HG02938 (cell line): Measurements from ENCODE around the gene GLI2.

Source experiments
- ATAC-seq: cut with Tn5 transposase; IDR thresholded peaks from one replicate; pipeline ENCODE4 v1.9.1; 2021; ENCODE audit warnings: mild to moderate bottlenecking, moderate library complexity; ENCODE audit not compliant: unreplicated experiment

The GLI2 gene

DNA sequence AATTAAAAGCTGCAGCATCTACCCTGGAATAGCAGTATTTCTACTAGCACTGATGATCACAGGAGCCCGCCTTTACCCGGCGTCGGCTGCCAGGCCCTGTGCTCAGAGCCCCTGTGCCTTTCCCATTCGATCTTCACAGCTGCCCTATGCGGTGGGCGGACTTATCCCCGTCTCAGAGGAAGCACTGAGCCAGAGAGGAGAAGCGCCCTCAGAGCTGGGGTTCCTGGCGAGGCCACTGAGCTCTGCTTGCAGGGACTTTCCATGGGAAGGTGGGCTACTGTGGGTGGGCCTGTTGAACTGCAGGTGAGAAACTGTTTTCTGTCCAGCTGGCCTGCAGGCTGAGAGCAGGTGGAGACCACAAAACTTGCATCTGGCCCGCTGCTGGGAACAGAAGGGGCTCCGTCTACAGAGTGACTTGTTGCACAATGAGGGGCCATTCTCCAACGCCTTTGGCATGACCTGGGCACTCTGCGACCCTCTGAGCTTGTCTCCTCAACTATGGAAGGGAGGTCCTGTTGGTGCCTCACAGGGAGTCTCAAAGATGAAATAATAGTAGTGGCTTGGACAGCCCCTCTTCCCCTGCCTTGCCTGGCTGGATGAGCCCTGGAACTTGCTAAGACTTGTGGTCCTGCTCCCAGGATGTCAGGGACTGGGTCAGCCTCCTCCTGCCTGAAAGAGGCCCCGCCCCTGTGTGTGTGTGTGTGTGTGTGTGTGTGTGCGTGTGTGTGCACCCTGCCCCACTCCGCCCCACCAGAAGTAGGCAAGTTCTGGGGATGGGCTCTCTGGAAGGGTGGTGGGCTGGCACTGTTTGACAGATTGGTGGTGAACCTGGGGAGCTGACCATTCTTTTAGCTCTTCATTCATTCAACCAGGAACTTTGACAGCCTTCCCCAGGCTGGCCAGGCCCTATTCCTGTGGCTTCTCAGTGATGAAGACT, 32.7 kb downstream of the GLI2 start:
- no peak for ATAC-seq

GRCh38 chr2:120769076-120769786, 33.6 kb downstream of the GLI2 start:
- ATAC-seq = no peak

DNA sequence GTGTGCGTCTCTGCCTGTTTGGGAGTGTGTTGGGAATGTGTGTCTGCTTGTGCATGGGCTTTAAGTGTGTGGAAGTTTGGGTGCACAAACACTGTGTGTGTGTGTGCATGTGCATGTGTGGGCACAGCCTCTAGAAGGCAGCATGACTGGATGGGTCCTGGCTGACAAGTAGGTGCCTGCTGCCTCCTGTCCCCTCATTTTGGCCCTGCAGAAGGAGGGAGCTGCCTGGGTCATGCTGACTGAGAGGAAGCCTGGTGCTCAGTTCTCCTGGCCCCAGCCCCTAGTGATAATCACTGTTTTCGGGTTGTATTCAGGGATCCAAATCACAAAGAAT, 34.1 kb downstream of the GLI2 start:
- ATAC-seq = no peak

DNA sequence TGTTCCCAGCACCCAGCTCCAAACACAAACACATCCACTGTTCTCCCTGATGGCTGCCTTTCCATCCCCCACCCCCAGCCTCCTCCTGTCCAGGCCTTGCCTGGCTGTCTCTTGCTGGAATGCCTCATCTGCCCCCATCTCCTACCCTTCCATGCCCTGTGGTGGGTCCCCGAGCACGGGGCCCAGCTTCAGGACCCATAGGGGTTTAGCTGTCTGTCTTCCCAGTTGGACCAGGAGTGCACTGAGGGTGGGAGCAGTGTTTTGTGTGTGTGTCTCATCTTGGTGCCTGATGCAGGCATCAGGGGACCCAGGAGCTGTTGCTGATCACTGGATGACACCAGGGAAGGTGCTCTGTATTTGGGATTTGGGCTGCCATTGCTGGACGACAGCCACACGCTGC, 34.5 kb downstream of the GLI2 start:
- ATAC-seq = no peak

DNA sequence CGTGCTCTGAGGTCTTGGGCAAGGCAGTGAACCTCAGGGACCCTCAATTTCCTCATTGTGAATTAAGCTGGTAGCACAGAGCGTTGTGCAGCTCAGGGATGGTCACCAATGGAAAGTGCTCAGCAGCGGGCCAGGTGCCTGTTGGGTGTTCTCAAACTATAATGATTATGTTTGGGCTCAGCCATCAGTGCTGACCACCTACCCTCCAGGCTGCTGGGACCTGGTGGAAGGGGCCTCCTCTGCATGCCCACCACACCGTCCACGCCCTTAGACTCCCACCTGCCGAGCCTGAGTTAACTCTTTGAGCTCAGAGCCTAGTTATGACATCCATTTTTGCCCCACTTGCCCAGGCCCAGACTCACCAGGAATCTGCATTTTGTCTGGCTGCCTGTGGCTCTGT, 35.0 kb downstream of the GLI2 start:
- ATAC-seq = no peak

DNA sequence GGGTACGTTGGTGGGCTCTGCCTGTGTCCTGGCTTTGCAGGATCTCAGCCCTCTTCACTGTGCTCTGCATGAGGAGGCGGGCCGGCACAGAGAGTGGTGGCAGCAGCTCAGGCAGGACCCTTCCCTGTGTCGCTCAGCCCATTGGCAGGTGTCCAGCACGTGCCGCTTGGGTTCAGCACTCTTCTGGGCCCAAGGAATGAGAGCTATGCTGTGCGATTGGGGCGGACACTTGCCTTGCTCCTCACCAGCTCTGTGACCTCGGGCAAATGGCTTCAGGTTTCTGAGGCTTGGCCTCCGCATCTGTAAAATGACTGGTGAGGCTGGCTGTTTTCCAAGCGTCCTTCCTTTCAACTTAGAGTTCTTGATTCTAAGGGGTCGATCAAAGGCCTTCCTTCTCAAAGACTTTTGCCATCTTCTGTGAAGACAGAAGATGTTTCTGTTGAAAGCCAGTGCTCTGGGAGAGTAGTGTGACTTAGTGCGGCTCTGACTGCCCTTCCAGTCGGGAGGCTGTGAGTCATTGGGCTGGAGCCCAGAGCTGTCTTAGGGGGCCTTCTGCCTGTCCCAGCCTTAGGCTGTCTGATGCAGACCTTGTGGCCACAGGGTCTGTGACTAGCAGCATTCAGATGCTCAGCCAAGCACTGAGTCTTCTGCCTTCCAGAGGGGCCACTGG, 35.6 kb downstream of the GLI2 start:
- no peak for ATAC-seq

DNA sequence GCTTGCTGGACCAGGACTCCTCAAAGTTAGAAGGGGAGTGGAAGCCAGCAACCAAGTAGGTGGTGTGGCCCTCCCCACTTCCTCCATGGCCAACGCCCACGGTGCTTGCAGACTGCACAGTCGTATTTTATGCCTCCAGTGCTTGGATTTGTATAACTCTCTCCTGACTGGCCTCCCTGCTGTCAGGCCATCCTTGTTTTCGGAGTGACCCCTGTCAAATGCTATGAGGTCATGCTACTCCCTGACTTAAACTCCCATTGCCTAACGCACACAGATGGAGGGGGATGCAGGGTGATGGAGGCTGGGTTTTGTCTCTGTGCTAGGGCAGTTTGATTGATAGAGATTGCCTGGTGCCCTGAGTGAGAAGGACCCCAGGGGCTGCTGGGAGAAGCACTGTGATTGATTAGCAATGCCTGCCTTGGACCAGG, 36.1 kb downstream of the GLI2 start:
- no peak for ATAC-seq

DNA sequence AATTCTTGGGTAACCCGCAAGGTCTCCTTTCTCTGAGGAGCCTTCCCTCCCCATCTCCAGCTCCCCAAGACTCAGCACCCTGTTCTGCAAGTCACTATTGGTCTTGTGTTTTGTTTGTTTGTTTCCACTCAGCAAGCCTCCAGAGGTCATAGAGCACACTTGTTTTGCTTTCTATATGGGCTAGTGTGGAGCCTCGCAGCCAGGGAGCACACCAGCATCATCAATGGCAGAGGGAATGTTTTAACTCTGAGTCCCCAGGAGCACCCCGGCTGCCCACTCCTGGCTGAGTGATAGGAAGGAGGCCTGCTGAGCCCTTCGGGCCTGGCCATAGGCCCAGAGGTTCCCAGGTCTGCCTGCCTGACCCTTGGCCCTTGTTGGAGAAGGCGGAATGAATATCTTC, 36.6 kb downstream of the GLI2 start:
- no peak for ATAC-seq

- no peak for ATAC-seq
These were observed 37.6 kb downstream of the GLI2 start for GRCh38 chr2:120773186-120773800.

DNA sequence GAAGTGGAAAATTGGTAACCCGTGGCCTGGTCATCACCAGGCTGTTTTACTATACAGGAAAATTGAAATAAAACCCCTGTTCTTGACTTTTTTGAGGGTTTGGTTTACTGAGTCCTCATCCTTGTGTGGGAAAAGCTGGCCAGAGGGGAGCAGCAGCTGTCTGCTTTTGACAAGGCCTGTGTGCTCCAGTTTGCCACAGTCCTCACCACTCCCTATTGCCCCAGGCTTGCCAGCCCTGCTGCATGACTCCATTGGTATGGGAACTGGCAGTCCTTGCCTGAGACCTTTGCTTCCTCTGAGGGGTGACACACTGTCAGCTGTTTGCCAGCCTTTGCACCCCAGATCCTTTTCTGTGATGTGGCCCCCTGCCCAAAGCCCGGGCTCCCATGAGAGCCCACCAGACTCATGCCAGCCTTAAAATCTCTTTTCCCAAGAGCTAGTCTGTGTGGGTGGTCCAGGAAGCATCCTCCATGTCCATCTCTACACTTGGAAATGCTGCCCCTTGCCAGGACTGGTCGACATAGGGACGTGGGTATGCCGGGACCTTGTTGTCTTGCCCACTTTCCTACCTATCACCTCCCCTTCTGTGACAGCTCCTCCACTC, 39.0 kb downstream of the GLI2 start:
- ATAC-seq = no peak

DNA sequence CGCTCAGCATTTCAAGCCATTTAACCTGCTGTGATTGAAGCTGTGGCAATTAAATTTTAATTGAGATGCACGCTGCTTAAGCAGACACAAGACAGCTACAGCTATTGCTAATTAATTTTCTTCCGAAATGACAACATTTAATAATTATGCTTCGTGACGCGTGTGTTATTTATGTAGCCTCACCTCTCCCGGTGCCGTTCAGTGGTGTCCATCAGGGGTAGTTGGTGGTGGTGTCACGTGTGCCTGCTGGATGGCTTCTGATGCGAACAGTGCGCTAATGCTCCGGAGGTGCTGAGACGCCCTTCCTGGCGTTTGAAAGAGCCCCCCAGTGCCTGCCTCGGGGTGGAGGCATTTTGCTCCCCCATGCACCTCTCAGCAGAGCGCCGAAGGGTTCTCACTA, 39.5 kb downstream of the GLI2 start:
- no peak for ATAC-seq

DNA sequence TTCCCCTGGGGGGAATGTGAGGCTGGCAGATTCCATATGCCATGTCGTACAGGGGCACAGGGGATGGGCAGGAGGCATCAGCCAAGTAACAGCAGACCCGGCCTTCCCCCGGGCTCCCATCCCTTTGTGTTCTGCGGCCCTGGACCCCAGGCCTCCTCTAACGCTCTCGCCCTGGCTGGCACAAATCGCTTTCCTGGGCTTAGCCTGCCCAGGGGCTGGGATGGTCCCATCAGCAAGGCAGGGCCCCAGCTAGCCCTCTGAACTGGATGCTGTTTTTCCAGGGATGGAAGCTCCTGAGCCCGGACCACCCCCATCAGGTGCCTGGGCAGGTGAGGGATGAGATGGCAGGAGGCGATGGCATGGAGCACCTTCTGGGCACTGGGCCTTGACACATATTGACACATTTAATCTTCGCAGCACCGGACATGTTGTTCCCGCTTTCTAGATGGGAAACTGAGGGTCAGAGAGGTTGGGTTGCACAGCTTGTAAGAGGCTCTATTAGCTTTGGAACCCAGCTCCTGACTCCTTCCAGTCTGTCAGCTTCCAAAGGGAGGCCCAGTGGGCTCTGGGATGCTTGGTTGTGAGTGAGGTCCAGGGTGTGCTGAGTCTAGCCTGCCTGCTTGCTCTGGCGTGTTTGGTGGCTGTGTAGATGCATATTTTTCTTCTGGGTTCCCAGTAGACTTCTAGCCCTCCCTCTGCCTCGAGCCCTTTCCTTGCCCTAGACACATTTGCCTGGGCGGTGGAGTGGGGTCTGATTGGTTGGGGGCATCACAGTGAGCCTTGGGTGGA, 40.3 kb downstream of the GLI2 start:
- no peak for ATAC-seq

GRCh38 chr2:120776649-120777048, 41.0 kb downstream of the GLI2 start:
- no peak for ATAC-seq

- no peak for ATAC-seq
These were observed 41.6 kb downstream of the GLI2 start for GRCh38 chr2:120777170-120777751.

- ATAC-seq = no peak
These were observed 42.1 kb downstream of the GLI2 start for GRCh38 chr2:120777787-120778186.

DNA sequence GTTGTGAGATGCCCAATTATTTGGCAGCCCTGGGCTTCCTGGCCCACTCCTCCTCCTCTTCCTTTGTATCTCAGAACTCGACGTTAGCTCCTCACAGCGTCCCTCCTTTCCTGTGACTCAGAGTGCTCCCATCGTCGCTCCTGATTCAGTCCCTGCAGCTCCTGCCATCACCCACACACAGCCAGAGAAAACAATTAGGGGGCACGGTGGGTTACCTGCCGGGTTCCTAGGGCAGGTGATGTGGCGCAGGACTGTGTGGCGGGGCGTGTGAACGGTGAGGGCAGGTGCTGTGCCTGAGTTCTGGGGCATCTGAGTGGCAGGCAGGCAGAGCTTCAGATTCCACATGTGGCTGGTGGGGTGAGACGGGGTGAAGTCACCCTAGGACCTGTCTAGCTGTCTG, 42.6 kb downstream of the GLI2 start:
- ATAC-seq = no peak

DNA sequence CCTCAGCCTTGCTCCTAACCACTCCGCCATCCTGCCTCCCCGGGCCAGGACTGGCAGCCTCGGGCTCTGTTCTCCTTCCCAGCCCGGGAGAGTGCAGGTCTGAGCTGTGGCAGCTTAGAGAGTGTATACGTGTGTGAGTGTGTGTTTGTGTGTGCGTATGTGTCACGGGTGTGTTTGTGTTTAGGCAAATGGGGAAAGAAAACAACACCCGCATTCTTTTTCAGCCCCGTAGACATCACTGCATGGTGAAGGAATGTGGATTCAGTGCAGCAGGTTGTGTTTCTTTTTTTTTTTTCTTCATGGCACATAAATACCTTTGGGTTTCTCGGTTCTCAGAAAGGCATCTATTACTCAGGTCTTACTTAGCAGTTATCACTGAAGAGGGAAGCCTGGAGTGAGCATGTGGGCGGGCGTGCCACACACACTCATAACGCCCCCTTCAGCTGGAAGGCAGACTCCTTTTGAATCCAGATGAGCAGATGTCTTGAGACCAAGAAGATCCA, 44.2 kb downstream of the GLI2 start:
- ATAC-seq = no peak

GRCh38 chr2:120780402-120780801, 44.7 kb downstream of the GLI2 start:
- no peak for ATAC-seq

DNA sequence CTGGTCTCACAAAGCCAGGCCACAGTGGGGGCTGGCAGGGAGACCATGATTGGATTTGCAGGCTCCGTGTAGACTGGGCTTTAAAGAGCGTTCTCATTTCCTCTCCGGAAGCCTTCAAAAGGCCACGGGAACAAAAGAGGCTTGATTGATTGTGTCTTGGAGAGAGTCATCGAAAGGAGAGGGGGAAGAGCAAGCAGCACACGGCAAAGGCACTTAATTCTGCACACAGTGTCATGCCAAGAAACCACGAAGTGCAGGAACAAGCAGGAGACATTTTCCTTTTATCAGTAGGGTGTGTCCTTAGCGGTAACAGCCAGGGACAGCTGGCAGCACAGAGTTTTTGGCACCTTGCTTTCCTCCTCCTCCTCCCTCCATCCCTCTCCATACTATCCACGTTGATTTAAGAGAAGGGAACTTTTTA, 47.7 kb downstream of the GLI2 start:
- ATAC-seq = no peak

DNA sequence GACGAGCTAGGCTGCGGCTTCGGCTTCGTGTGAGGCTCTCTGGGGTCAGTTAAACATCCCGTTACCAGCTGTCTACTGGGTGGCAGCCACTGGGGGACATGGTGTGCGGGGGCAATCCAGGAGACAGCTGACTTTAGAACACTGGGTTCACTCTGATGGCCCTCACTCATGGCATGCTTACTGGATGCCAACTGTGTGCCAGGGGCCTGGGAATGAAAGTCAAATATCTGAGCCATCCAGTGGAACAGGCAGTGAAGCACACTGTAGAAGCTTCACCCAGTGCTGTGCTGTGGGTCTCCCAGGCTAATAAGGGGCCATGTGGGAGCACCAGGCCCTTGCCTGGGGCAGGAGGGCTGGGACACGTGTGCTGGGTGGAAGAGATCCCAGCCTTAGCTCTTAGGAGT, 48.3 kb downstream of the GLI2 start:
- no peak for ATAC-seq
